GM19395 (cell line): ENCODE measurements around the gene RNF212.

ENCODE experiments used
- ATAC-seq: cut with Tn5 transposase; IDR thresholded peaks from one replicate; pipeline ENCODE4 v1.9.1; 2021; ENCODE audit warnings: mild to moderate bottlenecking, moderate library complexity; ENCODE audit not compliant: unreplicated experiment

Gene RNF212

GRCh38 chr4:1022051-1022738, 91.2 kb downstream of the RNF212 start:
- ATAC-seq: no peak
